DMS53 (cell line): ENCODE measurements around the gene LRRC8E.

Experiments
- DNase-seq: peaks from one replicate; lab custom pipeline; 2025; lab: John Stamatoyannopoulos, UW

The LRRC8E gene

DNA sequence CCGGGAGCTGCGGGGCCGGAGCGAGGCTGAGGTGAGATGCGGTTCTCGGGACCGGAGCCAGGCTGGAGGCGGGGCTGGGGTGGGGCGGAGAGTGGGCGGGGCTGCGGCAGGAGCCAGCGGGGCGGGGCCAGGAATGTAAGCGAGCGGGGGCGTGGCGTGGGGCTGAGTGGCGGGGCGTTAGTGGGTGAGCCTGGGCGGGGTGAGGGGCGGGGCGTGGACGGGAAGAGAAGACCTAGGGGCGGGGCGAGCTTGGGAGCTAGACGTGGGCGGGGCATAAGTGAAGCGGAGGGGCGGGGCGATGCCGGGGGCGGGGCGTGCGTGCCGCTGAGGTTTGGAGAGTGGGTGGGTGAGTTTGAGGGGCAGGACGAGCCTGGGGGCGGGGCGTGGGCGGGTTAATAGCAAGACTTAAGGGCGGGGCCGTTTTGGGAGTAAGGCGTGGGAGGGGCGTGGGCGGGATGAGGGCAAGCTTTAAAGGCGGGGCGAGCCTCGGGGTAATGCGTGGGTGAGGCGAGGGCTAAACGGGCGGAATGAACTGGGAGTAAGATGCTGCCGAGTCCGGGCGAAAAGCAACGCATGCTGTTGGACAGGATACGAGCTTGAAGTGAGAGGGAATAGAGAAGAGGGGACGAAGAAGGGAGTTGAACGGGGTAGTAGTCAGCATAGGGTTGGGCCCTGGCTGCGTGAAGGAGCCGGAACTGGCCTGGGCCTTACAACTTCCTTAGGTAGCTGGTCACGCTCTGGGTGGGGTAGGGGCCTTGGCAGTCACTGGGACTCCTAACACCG lies 32.4 kb downstream of the LRRC8E start:
- peak; percentile 99 for DNase-seq

- peak; percentile 74 for DNase-seq
These were observed 33.1 kb downstream of the LRRC8E start for GRCh38 chr19:7921302-7921966.

- DNase-seq, result no peak
These were observed 33.9 kb downstream of the LRRC8E start for GRCh38 chr19:7921967-7922835.

- no peak for DNase-seq
These were observed 34.5 kb downstream of the LRRC8E start for GRCh38 chr19:7922836-7923195.

GRCh38 chr19:7923295-7924191 lies 35.2 kb downstream of the LRRC8E start:
- no peak for DNase-seq

- DNase-seq, result no peak
These were observed 35.9 kb downstream of the LRRC8E start for GRCh38 chr19:7924241-7924640.

DNA sequence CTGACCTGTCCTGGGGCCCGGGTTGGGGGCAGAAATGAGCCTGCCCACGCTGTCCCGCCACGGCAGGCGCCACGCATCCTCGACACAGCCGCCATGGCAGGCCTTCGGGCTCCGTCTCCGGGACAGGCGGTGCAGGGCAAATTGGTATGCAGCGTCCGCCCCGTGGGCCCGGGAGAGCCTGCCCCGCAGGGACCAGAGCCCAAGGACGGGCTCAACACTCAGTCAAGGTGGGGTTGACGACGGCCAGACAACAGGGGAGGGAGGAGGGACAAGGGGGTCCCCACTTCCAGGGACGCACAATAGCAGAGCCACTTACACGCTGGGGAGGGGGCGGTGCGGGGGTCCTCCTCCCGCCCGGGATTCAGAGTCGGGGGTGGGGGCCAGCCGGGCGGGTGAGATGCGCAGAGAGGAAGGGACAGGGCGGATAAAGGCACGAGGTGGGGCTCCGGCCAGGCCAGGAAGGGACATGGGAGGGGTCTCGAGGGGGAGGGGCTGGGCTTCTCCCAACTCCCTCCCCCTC lies 36.4 kb downstream of the LRRC8E start:
- DNase-seq, result no peak

DNA sequence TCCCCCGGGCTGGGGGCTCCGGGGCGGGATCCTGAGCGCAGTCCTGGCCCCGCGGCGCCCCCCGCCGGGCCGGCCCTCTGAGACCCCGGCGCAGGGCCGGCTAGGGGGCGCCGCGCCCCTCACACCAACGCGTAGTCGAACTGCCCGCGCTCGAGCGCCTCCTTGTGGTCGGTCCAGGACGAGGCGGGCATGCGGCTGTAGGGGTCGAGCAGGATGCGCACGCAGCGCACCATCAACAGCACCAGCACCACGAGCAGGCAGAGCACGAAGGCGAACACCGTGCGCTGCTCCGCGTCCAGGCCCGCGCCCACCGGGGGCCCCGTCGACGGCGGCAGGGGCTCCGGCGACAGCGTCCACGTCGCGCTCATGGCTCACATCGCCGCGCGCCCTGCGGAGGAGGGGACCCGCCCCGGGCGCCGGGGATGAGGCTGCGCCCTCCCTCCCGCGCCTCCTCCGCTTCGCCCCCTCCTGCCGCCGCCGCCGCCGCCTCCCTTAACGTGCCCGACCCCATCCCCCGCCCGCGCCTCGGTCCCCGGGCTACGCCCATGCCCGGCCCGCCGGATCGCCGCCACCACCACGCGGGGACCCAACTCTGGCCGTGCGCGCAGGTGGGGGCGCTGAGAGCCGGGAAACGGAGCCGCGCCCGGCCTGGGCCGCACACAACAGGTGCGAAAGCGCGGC lies 37.0 kb downstream of the LRRC8E start:
- peak; percentile 82 for DNase-seq

- DNase-seq, result peak; percentile 79
These were observed 37.9 kb downstream of the LRRC8E start, which contains the start of gene CTXN1 for GRCh38 chr19:7926021-7926726. CTXN1 (minus strand) TSS chr19:7926135; CDS start chr19:7925538, 597 bp downstream.

GRCh38 chr19:7926727-7927604 lies 38.7 kb downstream of the LRRC8E start:
- peak; percentile 59 for DNase-seq

DNA sequence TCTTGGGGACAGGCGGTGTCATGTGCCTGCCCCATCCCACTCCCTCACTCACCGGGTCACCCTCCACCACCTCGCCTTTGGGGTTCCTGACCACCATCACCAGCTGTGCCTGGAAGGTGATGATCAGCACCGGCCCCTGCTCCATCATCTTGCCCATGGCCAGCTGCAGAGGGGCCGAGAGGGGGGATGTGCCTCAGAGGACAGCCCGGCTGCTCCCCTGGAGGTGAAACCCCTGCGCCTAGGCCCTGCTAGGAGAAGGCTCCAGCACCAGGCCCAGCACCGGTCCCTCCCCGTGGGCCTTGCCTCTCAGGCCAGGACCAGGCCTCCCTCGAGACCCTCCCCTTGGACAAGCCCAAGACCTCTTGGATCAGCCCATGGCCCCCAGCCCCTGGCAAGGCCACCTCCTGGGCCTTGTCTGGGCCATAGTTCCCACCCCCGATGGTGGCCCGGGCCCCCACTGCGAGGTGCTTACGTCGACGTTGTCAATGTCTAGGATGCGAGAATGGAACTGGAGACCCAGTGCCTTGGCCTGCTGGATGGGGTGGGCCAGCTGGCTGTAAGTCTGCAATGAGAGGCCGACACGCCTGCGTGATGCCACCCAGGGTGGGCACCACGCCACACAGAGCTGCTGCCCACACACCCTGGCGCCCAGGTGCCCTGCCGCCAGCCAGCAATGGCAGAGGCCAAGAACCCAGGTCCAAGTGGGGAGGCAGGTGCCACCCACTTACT lies 39.5 kb downstream of the LRRC8E start:
- DNase-seq, result no peak

DNA sequence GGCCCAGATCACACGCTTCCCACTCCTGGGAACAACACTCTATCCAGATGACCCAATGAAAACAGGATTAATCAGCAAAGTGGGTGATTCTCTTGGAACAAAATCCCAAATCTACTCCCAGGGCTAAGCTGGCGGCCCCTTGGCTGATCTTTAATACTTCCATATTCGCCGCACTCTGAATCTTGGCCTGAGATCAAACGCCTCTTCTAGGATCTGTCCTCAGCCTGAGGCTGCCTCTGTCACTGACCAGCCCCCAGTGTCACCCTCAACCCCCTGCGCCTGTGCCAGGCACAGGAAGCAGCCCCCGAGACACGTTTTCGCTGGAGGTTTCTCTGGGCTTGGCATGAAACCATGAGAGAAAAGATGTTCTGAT lies 40.0 kb downstream of the LRRC8E start:
- DNase-seq, result no peak

GRCh38 chr19:7928741-7929701 lies 40.7 kb downstream of the LRRC8E start:
- peak; percentile 74 for DNase-seq

DNA sequence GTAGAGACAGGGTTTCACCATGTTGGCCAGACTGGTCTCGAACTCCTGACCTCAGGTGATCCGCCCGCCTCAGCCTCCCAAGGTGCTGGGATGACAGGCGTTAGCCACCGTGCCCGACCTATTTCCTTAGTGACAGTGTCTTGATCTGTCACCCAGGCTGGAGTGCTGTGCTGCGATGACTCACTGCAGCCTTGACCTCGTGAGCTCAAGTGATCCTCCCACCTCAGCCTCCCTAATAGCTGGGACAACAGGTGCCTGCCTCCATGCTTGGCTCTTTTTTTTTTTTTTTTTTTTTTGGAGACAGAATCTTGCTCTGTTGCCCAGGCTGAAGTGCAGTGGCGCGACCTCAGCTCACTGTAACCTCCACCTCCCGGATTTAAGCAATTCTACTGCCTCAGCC lies 41.7 kb downstream of the LRRC8E start:
- peak; percentile 50 for DNase-seq

- no peak for DNase-seq
These were observed 42.5 kb downstream of the LRRC8E start for GRCh38 chr19:7930765-7931164.

DNA sequence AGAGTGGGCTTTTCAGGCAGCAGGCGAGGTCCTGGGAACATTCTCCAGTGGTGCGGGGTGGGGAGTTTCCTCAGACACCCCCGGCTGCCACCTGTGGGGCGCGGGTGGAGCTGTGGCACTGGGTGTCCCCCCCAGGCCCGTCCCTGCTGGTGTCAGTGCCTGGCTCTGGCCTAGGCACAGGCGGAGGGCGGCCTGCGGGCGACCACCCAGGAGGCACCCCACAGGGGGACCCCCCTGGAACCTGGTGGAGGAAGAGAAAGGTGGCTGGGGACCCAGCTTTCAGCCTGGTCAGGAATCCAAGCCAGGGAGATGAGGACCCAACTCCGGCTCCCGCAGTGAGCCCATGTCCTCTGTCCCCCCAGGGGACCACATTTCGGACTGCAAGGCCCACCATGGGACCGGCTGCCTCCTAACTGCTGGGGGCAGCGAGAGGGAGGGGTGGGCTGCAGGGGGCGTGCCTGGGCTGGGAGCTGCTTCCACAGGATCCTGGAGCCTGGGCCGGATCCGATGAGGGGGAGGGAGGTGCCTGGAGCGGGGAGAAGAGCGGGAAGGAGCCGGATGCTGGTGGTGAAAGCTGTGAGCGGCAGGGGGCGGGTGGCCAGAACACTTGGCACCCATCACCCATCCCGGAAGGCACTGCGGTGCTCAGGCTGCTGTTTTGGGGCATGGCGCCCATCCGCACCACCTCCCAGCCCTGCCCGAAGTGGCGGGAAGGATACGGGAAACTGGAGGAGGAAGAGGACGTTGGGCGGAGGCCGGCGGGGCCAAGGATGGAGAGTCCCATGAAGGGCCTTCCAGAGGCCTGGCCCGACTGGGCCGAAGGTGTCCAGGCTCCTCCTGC lies 43.1 kb downstream of the LRRC8E start:
- no peak for DNase-seq
